ENCODE measurements around the gene MRPL4. TPM values are rescaled to one million over a fixed set of nuclear protein-coding genes. Genes with fewer than 3 reads are reported as not detected.
A peak's percentile ranks its signal among the peaks of the same experiment; 100 is the strongest.

The MRPL4 gene
- total and polyA plus RNA-seq, 2 of the 13 experiments (the other 11 are each of a cell fraction or from before 2014, with no cell fraction given), result 40.6 to 42.5 TPM

DNA sequence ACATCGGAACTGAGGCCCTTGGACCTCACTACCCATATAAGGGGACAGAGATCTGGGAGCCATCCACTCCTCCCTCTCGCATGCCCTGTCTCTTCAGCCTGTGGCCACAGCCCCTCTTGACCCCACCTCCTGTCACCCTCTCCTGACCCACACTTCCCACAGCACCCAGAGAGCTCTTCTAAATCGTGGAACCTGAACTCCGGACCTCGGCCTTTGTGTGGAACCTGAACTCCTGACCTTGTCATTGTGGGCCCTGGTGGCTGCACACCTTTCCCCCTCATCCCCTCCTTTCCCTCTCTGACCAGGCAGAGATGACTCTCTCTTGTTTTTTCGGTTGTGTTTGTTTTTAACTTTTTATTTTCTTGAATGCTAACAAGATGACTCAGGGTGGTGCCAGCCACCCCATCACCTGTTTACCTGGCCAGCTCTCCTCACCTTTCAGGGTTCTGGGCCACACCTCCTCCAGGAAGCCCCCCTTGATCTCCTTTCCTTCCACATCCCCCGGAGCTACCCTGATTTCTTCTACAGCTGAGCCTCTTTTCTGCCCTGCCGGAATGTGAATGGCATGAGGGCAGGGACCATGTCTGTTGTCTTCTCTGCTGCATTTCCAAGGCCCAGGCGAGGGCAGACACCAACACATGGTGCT is 5.1 kb downstream of the MRPL4 start:
- POLR2A ChIA-PET, result interaction anchor here (1.0 to 5.4 kb wide), 2 partner anchors 13 to 144 kb away, joined by 3 to 71 read pairs; partner anchors contain the start of gene ICAM1
- no peaks in the 10 kb centered on the region for H3K9me3 ChIP-seq (ENCODE audit: low read length)
- no peaks in the 10 kb centered on the region for H4K20me1 ChIP-seq (ENCODE audit: insufficient read depth, low read length)
- H3K27me3 ChIP-seq (ENCODE audit: control insufficient read depth in 1 of 2, insufficient read depth in 2 of 2, low read length in 2 of 2), result no peaks in the 10 kb centered on the region; a peak in 1 of 5 replicates
- peaks cover 12 to 40% of the 10 kb centered on the region in 2 experiments for H3K36me3 ChIP-seq (replicated peaks in 1 of 2; ENCODE audit: control insufficient read depth in 1 of 2, insufficient read depth in 2 of 2, low read length in 2 of 2)
- no peak overlapping the region for H2AFZ ChIP-seq (ENCODE audit: low read length)
- CTCF ChIA-PET (ENCODE audit: low intra/inter-chr PET ratio, low total read pairs), result no interaction called here
- H3K9ac ChIP-seq (ENCODE audit: insufficient read depth, low read depth, low read length), result no peak overlapping the region
- H3K27ac ChIP-seq (ENCODE audit: extremely low read length, insufficient read depth, low read length), result no peak overlapping the region
- peaks cover 70% of the 10 kb centered on the region for H3K4me1 ChIP-seq (ENCODE audit: insufficient read depth, low read length)
- no peak for DNase-seq (ENCODE audit: low spot score)
- peaks cover 10% of the 10 kb centered on the region for H3K79me2 ChIP-seq (ENCODE audit: insufficient read depth, low read length)
- ATAC-seq, result no peak
- TF ChIP-seq NR2F6 (IDR thresholded peaks at IDR 0.05), result peak; percentile 12; the same call in 1 of the 2 replicates
- TF ChIP-seq NR2F6 (CRISPR knock-in tag; IDR thresholded peaks at IDR 0.05), result no peak
- peak; percentile 23; the same call in 1 of the 2 replicates for TF ChIP-seq HNF4A (CRISPR knock-in tag; IDR thresholded peaks at IDR 0.05)
- TF ChIP-seq, protein P1, sequence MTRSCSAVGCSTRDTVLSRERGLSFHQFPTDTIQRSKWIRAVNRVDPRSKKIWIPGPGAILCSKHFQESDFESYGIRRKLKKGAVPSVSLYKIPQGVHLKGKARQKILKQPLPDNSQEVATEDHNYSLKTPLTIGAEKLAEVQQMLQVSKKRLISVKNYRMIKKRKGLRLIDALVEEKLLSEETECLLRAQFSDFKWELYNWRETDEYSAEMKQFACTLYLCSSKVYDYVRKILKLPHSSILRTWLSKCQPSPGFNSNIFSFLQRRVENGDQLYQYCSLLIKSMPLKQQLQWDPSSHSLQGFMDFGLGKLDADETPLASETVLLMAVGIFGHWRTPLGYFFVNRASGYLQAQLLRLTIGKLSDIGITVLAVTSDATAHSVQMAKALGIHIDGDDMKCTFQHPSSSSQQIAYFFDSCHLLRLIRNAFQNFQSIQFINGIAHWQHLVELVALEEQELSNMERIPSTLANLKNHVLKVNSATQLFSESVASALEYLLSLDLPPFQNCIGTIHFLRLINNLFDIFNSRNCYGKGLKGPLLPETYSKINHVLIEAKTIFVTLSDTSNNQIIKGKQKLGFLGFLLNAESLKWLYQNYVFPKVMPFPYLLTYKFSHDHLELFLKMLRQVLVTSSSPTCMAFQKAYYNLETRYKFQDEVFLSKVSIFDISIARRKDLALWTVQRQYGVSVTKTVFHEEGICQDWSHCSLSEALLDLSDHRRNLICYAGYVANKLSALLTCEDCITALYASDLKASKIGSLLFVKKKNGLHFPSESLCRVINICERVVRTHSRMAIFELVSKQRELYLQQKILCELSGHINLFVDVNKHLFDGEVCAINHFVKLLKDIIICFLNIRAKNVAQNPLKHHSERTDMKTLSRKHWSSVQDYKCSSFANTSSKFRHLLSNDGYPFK (CRISPR knock-in tag; IDR thresholded peaks at IDR 0.05; ENCODE audit: borderline replicate concordance), result no peak
- FAIRE-seq, result no peak
- H3K4me2 ChIP-seq (ENCODE audit: low read depth, low read length), result no peak overlapping the region
- 83% methylated on average over 8 of the region's 9 CpGs for WGBS (ENCODE audit: low lambda C conversion rate)
- in situ Hi-C loops (cut with HindIII; ENCODE audit: extremely low pct_ligation_motif_present, low pct_unique_long_range_greater_than_20kb), result no loop called here
- H3K4me3 ChIP-seq (replicated peaks in 1 of 3; ENCODE audit: insufficient read depth in 1 of 3, low read depth in 2 of 3, low read length in 3 of 3), result no peak overlapping the region
- intact Hi-C loops (cut with micrococcal nuclease; ENCODE audit: unreplicated experiment), result no loop called here
- no TSS peak for BruUV-seq (replicated peaks)

Data from HepG2 (cell line).